ENCODE measurements around the gene TARP.

Gene TARP

DNA sequence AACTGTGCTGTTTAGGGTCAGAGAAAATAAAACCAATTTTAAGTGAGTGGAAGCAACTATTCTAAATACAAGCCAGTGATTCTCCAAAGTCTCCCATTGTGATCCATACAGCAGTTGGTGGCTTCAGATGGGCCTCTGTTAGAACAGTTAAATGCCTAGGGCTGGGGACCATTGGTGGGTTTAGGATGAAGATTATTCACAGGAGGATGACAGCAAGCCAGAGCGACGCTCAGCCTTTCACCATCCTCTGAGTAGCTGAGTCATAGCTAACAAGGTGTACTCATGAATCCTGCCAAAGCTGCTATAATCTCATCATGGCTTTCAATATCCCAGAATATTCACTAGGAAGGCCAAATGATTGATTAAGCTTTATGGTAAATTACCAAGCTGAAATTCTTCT, 55.8 kb downstream of the TARP start:
- DNase-seq (ENCODE audit: low read depth in 1 of 2, low spot score in 1 of 2), result no peak

DNA sequence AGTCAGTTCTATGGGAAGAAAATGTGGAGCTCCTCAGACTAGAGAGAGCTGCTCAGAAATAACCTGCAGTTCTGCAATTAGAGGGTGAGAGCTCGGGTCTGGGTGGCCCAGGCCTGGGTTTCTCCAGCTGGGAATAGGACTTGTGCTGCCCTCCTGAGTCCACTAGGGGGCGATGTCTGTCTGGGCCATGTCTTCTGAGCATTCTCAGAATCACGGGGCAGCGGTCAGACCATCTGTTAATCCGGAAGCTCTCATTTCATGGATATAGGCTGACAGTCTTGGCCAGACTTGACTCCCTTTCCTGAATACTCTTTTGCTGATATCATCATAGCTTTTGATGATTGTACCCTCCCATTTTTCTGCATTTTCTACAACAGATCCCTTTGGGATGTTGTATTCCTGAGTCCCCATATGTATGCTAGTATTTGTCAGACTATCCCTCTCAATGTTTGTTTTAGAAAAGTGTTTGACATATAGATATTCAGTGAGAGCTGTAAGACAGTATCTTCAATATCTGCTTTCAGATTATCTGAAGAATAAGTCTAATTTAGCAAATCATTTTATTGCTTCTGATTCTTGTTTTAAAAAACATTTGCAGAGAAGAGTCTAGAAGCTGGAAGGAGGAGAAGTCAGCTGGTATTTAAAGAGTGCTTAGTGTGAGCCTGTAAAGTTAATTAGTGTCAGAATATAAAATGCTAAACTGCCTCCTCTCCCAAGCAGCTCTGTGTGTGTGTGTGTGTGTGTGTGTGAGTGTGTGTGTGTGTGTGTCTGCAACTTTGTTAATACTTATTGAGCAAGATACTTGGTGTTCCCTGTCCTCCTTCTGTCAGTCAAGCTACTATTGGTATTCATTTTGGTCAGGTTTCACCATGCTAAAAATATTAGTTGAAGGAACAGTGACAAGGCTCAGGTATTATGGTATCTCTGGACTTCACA, 57.4 kb downstream of the TARP start:
- peak; percentile 39 to 49 for DNase-seq (ENCODE audit: low read depth in 1 of 2, low spot score in 1 of 2)

DNA sequence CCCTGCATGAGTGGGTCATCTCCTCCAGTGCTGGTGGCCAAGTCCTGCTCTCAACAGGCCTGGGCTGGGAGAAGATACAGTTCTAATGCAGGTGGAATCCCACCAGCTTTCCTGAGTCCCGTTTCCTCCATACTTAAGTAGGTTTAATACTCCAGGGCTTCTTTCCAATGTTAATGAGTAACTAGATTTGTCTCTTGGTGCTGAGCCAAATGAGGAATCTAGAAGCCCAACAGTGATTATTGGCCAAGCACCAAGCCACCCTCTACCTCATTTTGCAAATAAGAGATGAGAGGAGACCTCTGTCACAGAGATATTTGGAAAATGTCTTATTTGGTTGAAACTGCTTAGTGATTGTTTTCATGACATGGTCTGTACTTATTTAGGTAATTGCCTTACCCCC, 58.3 kb downstream of the TARP start:
- DNase-seq (ENCODE audit: low read depth in 1 of 2, low spot score in 1 of 2), result no peak

DNA sequence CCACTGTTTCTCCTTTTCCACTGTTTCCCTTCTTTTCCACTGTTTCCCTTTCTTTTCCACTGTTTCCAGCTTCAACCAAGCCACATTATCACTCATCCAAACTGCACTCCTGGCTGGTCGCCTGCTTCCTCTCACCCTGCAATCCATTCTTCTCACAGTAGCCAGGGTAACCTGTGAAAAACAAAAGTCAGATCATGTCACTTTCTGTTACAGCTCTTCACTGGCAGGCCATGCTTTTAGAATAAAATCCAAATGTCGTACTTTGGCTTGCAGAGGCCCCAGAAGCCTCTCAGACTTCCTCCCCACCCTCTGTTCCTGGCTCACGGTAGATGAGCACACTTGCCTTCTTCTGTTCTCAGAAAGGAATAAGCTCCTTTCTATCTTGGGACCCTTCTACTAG, 61.5 kb downstream of the TARP start:
- DNase-seq (ENCODE audit: low read depth in 1 of 2, low spot score in 1 of 2), result no peak

DNA sequence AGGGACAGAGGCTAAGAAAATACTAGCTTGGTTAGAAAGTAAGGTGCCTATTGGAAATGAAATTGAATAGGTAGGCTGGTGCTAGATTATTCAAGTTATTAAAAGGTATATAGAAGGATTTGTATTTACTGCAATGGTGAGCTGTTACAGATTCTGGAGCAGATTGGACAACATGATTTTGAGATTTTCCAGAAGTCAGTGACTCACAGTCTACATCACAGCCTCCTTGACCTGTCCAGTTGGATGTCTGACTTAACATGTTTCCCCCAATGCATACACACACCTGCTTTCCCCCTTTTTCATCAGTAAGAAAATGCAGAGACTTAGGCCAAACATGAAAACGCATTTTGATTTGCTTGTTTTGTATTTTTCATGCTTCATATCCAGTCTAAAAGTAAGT, 62.0 kb downstream of the TARP start:
- DNase-seq (ENCODE audit: low read depth in 1 of 2, low spot score in 1 of 2), result no peak

Data from stimulated activated CD4-positive, alpha-beta T cell treated with anti-CD3 and anti-CD28 coated beads, Interleukin-15, amount 100 ng/mL, for 1 hour (primary cell).